Lower leg skin (tissue), 3 donors: ENCODE measurements around the gene PLCXD1.

Experiments used
- CTCF ChIP-seq, 3 donors: fragments of 450-650 bp; IDR thresholded peaks; one replicate each; pipeline ENCODE4 v1.5.1; 2016; ENCODE audit warnings: antibody characterized with exemption in 3 of 3, mild to moderate bottlenecking in 3 of 3, moderate library complexity in 2 of 3
- POLR2A ChIP-seq, 2 donors: fragments of 450-650 bp; IDR thresholded peaks; one replicate each; pipeline ENCODE4 v1.6.1; 2016 to 2017; ENCODE audit warnings: antibody characterized with exemption in 2 of 2, mild to moderate bottlenecking in 1 of 2, moderate library complexity in 1 of 2

- TF ChIP-seq CTCF (IDR thresholded peaks at IDR 0.05) = no peak
- no peak for TF ChIP-seq POLR2A (IDR thresholded peaks at IDR 0.05)
Observed at GRCh38 chrX:307261-308111, 26.3 kb downstream of the PLCXD1 start.
